Left renal cortex interstitium (tissue), 4 donors: ENCODE measurements around the gene HDAC4. TPM values are rescaled to one million over a fixed set of nuclear protein-coding genes. Genes with fewer than 3 reads are reported as not detected.
"Not testable (repeated sequence)": the region's sequence is repeated elsewhere in the genome, so short reads cannot be mapped to it uniquely, and the experiment has no call there.

ENCODE experiments used
- DNase-seq, 4 donors: peaks; one replicate each; pipeline ENCODE4 v3.0.0-alpha.2; 2013; ENCODE audit warnings: low read depth in 4 of 4, low spot score in 2 of 4, missing footprints in 1 of 4
- polyA plus RNA-seq, 4 donors: library from polyadenylated mRNA; unstranded; fragments of 120-200 nt; gene quantifications; one replicate each; pipeline ENCODE4 v1.2.1, GENCODE V29; 2013; ENCODE audit not compliant: insufficient read length in 4 of 4

Gene HDAC4
- polyA plus RNA-seq, 4 donors = 10.5 to 21.1 (median 14.3) TPM

DNA sequence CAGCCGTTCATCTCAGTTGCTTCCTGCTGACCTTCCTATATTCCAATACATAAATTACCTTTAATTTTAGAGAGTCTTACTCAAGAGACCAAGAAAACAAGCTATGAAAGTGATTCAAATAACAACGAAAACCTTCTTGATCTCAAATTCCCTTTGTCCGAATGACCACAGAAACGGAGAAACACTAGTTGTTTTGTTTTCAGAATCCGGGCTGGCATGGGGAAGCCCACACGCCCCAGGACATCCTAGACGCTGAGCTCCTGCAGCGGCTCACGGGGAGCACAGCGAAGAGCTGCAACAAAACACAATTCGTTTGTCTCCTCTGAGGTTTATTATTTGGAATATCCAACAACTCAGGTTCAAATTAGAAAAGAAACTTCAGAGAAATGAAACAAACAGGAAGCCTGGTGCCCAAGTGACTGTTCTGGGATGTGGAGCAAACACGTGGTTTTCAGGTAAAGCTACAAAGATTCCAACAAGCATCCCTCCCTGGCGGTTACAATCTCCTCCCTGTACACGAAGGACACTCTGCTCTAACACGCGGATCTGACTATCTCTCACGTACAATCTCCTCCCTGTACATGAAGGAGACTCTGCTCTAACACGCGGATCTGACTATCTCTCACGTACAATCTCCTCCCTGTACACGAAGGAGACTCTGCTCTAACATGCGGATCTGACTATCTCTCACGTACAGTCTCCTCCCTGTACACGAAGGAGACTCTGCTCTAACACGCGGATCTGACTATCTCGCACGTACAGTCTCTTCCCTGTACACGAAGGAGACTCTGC is 315.4 kb downstream of the HDAC4 start:
- DNase-seq = no peak

DNA sequence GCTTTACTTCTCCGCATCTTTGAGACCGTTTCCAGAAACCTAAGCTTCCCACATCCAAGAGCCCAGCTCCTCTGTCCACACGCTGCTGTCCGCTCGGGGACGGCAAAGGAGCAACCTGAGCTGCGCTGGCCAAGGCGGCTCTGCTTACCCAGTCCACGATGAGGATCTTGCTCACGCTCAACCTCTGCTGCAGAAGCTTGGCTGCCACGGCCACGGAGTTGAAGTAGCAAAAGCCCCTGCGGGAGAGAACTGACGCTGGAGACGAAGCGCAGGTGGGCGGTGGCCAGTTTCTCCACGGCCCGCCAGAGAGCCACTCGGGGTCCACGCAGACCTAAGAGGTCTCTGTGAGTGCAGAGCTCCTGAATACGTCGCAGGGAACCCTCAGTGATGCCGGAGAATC is 316.8 kb downstream of the HDAC4 start:
- DNase-seq = no peak

DNA sequence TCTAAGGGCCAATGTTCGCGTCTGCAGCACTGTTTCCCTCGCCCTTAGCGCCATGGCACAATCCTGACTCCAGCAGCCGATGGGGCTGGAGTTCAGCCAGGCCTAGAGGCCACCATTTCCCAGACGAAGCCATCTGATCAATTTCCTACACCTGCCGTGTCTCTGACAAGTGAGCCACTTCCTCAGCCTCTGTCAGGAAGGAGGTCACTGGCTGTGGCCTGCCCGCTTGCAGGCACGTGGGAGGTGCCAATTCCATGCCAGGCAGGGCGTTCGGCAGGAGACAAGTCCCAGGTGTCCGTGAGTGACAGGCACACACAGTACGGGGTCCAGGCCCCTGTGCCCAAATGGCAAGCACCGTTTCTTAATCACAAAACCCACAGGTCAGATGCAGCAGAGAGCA is 318.4 kb downstream of the HDAC4 start:
- no peak for DNase-seq

DNA sequence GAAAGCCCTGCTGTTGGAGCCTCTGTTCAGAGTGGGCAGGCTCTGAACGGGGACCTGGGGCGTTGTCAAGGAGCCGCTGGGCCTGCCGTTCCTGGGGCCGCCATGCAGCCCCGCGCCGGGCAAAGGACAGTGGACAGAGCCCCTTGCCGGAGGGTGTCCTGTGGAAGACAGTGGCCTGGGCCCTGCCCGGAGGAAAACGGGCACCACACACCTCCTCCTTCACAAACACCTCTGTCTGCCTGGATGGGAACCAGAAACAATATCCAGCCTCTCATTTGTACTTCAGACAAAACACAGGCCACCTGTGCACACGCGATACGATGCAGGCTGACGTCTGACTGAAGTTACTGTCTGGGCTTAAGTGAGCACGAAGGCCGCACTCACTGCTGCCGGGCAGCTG is 319.2 kb downstream of the HDAC4 start:
- DNase-seq = no peak

DNA sequence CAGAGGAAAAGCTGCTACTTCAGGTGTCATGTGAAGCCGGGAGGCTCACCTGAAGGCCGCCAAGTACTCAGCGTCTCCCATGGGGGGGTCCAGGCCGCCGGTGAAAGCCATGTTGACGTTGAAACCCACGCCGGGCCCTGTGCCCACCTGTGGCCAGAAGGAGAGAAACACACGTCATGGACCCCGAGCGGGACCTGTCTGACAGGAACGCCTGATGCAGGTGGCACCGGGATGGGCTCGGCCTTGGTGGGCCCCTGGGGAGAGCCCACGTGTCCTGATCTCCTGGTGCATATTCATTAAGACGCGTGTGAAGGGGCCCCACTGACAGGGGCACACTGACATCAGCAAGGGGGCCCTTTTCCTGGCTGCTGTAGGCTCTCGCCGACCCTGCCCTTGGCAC is 319.8 kb downstream of the HDAC4 start:
- no peak for DNase-seq

DNA sequence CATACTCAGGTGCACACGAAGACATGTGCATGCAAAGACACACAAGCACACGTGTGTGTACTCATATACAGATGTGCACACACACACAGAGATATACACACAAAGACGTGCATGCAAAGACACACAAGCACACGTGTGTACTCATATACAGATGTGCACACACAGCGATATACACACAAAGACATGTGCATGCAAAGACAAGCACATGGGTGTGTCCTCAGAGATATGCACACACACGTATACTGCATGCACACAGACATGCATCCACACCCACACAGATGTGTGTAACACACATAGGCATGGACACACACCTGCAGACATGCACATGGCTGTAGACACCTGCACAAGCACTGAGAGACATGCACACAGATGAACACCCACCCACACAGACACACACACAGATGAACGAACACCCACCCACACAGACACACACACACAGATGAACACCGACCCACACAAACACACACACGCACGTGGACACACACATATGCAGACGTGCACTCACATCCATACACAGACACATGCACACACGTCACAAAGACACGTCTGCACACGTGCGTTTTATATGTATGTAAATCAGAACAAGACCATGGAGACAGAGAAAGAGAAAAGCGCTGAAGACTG is 321.0 kb downstream of the HDAC4 start:
- no peak for DNase-seq

DNA sequence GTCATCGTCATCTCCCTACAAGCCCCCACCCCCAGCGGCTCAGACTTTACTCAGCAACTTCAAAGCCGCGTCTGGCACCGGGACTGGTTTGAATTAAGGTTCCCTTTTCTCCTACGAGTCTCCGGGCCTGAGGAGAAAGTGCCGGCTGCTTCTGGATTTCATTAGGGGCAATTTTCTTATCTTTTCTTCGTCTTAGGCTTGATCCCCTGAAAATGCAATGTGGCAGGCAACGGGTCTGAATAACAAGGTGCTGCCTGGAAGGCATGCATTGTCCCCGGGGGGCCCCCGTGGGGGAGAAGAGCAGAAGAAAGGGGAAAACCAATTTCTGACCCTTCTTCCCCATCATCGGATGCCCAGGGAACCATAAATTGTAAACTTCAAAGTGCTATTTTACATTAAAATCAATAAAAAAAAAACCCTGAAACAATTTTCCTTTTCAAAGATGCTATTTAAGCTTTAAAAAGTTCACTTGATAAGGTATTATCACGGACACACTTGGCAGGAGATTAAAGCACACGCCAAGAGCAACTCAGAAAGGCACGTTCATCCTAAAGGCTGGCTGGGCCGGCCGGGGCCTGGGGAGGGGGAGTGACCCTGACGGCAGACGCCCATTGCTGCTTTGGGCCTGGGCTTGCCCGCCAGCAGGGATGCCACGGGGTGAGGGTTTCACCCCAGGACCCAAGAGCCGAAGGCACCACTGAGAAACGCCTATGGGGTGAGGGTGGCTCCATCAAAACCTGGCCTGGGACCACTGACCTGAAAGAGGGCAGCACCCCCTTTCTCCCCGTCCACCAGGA is 322.5 kb downstream of the HDAC4 start:
- DNase-seq = no peak

DNA sequence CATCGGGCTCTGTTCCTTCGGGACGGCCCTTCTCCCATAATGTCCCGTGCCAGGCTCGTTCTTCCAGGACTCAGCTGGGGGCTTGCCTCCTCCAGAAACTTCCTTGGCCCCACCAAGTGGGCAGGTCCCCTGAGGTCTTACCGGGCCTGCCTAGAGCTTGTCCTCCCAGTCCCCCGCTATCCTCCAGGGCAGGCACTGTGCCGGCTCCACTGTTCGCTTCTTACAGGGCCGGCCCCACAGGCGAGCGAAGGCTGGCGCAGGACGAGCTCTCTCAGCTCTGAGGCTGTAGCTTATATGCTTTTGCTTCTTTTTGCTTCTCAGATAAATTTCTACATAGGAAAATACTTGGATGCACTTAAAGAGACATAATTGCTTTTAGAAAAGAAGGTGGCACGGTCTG is 323.6 kb downstream of the HDAC4 start:
- DNase-seq = no peak

DNA sequence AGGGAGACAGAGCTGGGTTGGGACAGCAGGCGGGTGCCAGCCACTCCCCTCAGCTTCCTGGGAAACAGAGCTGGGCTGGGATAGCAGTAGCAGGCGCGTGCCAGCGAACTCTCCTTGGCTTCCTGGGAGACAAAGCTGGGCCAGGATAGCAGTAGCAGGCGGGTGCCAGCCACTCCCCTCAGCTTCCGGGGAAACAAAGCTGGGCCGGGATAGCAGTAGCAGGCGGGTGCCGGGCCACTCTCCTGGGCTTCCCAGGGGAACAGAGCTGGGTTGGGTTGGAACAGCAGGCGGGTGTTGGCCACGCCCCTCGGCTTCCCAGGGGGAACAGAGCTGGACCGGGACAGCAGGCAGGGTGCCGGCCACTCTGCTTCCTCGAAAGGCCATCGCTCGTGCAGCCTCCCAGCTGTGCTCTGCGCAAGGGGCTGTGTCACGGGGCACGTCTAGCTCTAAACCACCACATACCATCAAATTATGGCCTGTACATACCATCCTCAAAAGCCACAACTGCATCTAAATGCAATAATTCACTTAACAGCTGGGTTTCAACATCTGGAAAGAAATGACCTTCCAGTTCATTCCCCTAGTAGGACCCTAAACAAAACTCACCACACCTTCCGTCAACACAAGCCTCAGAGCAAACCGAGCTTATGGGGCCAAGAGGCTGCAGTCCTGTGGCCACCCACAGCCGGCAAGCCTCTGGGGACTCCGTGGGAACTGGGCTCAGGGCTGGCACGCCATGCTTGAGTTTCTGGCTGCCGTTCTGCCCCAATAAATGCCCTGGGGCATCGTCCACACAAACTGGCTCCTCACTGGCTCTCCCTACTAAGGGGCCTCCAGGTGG is 324.7 kb downstream of the HDAC4 start:
- no peak for DNase-seq

DNA sequence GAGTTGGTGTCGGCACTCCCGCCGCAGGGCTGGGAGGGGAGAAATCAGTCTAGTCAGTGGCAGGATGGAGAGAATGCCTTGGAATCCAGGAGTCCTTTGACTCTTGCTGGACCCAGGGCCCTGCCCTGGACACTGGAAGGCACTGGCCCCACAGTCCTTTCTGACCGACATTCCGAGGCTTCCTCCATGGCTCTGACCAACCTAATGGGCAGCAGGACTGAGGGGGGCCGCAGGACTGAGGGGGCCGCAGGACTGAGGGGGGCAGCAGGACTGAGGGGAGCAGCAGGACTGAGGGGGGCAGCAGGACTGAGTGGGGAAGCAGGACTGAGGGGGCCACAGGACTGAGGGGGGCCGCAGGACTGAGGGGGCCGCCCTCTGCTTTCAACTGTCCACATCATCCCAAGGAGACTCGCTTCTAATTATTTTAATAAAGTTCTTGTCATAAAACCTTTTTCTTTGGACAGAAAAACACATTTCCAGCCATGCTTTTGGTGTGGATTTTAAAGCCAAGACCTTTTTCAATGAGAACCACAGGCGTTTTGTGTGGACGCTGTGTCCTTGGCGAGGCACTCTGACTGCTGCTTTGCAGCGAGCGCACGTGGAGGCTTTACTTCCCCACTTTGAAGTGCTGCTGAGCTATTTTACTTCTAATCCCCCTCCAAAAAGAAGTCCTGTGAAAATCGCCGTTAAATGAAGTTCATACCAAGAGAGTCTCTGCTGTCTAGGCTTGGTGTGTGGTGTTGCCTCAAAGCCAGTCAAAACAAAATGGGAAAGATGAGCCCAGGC is 326.9 kb downstream of the HDAC4 start:
- no peak for DNase-seq

DNA sequence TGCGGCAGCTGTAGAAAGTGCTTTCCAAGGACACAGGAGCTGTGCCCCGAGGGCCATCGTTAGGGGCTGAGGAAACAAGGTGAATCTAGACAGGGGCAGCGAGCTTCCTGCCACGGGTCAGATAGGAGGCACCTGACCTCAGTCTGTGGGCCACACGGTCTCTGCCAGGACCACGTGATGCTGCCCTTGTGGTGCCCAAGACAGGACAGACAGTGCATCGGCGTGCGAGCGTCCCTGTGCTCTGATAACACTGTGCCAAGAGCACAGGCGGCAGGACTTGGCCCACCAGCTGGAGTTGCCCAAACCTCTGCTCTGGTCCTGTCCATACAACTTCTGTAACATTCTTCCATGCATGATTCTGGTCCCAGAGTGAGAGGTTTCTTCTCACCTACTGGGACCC is 327.6 kb downstream of the HDAC4 start:
- no peak for DNase-seq

DNA sequence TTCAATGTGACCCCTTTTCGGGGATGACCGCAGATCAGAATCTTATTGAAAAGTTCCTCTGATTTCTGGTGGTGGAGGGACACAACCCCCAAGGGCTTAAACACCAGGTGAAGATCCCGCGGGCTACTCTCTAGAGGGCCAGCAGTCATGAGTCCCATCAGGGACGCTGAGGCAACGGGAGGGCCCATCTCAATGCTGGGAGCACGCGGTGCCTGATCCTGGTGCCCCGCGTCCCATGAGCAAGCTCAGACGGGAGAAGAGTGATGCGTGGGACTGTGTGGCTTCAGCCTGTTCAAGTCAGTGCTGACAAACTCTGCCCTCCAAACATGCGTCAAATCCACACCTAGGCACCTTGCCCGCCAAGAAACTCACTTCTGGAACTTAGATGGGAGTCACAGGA is 328.0 kb downstream of the HDAC4 start:
- DNase-seq = no peak

DNA sequence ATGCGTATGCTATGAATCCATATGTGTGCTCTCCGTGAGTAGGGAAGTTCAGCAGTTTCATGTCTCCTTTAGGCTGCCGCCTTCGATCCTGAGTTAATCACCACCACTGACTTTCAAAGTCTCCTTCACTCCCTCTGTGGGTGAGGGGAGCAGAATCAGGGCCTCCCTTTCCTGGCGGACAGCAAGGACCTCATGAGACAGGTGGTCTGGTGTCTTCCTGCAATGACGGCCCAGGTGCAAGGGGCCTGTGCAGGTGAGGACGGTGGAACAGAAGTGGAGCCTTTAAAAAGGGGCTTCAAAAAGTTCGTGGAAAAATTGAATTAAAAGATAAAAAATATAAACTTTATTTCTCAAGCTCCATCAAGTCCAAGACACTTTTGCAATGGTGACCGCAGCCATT is 330.4 kb downstream of the HDAC4 start:
- no peak for DNase-seq

DNA sequence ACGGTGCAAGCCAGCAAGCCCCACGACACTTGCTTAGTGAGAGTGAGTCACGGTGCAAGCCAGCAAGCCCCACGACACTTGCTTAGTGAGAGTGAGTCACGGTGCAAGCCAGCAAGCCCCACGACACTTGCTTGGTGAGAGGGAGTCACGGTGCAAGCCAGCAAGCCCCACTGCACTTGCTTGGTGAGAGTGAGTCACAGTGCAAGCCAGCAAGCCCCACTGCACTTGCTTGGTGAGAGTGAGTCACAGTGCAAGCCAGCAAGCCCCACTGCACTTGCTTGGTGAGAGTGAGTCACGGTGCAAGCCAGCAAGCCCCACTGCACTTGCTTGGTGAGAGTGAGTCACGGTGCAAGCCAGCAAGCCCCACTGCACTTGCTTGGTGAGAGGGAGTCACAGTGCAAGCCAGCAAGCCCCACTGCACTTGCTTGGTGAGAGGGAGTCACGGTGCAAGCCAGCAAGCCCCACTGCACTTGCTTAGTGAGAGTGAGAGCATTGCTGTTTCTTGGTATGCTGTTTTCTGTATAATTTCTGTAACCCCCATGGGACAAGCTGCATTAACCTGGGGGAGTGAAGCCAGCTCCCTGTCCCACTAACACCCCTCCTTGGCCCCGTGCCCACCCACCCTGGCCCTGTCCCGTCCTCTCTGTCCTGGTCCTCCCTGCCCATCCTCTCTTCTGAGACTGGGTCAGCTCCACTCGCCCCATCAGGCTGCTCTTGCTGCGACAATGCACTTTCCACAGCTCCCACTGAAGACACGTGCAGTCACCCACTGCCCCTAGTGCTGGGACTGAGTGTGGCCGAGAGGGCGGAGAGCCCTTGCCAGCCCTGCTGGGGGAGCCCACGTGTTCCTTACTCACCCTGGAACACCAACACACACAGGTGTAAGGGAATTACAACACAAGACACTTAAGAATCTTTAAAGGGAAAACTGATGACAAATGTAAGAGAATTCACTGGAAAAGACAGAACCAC is 331.2 kb downstream of the HDAC4 start:
- not testable (repeated sequence) for DNase-seq

DNA sequence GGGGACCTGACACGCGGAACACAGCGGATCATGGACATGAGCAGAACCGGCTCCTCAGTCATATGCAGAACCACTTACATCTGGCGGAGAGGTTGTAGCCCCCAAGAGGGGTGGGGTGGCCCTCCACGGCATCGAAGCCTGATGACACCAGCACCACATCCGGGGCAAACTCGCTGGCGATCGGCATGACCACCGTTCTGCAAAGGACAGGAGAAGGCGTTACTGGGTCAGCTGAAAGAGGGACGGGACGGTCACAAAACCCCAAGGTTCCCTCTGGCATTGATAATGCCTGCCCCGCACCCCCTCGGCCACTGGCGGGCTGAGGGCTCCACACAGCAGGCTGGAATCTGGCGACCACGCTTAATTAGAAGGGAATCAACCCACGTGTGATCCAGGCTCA is 332.4 kb downstream of the HDAC4 start:
- DNase-seq = no peak

DNA sequence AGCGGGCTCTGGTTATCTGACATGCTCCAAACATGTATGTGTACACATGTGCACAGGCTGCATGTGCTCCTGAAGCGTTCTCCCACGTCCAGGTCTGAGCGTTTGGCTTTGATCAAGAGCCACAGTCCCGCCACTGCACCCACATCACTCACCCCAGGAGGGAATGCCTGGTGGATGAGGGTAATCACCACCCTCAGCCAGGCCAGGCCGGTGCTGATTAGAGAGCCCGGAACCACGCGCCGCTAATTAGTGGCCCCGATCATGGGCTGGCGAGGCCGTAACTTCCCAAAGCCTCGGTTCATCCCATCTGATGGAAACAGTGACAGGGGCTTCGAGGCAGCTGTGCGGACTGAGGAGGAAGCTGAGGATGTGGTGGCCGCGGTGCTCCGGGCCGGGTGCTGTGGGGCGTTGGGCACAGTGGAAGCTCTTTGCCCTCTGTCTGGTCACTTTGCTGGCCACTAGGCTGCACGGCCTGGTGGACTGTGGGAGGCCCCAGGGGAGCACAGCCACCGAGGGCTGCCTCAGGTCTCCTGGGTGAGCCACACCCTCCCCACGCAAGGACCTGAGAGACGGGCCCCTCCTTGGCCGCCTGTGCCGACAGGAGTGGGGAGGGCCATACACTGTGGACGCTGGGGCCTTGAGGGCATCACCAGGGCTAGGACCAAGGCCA is 333.5 kb downstream of the HDAC4 start:
- DNase-seq = no peak

DNA sequence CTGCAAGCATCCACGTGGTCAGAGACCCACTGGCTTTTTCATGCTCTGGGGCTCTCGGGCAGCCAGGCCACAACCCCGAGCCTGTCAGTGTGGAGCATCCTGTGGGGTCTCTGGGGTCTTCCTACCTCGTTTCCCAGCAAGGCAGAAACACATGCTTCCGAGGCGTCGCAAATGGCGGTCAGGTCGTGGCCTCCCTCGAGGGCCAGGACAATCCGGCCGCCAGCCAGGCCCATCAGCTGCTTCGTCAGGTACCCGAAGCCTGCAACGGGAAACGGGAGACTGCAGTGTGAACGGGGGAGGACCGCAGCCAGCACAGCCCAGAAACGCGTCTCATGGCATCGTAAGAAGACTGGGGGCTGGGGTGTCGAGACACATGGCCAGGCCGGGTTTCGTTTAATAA is 334.2 kb downstream of the HDAC4 start:
- DNase-seq = no peak

DNA sequence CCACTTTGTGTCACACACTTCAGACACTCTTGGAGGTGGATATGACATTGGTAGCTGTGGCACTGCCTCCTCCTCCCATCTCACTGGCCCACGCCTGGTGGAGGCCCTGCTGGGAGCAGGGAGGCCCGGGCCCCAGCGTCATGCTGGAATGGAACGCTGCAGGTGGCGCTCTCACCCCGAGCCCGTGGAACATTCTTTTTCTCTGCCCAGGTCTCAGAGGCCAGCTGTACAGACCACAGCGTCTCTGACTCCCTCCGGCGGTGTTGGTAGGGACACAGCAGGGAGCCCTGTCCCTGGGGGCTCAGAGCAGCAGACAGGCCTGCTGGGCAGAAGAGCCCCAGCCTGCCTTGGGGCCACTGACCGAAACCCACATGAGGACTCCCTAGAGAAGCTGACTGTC is 334.9 kb downstream of the HDAC4 start:
- DNase-seq = no peak
